Left renal cortex interstitium (tissue), 4 donors: ENCODE measurements around the gene INPP4A. TPM values are rescaled to one million over a fixed set of nuclear protein-coding genes. Genes with fewer than 3 reads are reported as not detected.
"Not testable (repeated sequence)": the region's sequence is repeated elsewhere in the genome, so short reads cannot be mapped to it uniquely, and the experiment has no call there.

ENCODE experiments used
- DNase-seq, 4 donors: peaks; one replicate each; pipeline ENCODE4 v3.0.0-alpha.2; 2013; ENCODE audit warnings: low read depth in 4 of 4, low spot score in 2 of 4, missing footprints in 1 of 4
- polyA plus RNA-seq, 4 donors: library from polyadenylated mRNA; unstranded; fragments of 120-200 nt; gene quantifications; one replicate each; pipeline ENCODE4 v1.2.1, GENCODE V29; 2013; ENCODE audit not compliant: insufficient read length in 4 of 4

INPP4A gene
- polyA plus RNA-seq, 4 donors = 17.4 to 27.6 (median 20.5) TPM

DNA sequence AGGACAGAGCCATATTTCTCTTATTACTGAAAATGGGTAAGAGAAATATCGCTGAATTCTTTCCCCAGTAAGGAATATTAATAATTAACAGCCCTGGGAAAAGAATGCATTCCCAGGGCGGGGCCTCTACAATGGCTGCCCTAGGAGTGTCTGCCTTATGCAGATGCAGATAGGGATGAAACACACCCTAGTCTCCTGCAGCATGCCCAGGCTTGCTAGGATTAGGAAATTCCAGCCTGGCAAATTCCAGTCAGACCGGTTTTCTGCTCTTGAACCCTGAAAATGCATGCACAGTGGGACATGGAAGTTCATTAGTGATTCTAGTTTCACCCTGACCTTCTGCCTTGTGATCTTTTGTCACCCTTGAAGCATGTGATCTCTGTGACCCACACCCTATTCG, 9.0 kb upstream of the INPP4A start:
- DNase-seq = not testable (repeated sequence)

DNA sequence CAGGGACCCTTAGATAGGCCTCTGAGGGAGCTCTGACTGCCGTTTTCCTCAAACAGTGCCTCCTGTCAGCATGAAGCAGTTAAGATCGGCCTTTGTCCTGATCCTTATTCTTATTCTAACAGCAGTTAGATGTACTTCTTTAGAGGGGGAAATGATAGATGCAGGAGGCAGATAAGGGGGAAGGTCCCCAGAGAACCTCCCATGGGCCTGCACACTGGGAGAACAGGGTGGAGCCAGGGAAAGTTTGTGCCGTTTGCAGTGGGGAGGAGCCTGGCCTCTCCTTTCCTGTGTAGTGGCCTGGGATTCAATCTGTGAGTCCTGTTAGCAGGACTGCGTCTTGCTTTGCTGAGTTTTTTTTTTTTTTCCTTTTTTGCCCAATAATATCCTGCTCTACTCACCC, 7.9 kb upstream of the INPP4A start:
- no peak for DNase-seq

DNA sequence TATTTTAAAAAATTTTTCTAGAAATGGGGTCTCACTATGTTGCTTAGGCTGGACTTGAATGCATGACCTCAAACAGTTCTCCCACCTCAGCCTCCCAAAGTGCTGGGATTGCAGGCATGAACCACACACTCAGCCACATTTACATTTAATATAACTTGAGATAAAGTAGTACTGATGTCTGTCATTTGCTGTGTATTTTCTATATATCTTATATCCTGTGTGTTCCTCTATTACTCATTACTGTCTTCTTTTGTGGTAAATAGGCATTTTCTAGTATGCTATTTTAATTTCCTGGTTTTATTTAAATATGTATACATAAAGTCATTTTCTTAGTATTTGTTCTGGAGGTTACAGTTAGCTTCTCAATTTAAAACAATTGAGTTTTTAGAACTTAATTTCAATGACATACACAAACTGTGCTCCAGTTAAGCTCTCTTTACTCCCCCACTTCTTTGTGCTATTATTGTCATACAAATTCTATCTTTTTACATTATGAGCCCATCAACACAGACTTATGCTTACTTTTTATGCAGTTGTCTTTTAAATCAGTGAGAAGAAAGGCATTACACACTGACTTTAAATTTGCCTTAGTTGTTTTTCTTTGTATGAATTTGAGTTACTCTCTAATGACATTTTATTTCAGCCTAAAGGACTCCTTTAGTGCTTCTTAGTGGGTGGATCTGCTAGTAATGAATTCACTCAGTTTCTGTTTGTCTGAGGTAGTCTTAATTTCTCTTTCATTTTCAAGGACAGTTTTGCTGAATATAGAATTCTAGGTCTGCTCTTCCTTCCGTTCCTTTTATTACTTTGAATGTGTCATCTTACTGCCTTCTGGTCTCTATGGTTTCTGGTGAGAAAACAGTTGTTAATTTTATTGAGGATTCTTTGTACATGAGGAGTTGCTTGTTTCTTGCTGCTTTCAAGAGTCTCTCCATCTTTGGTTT, 6.2 kb upstream of the INPP4A start:
- DNase-seq = no peak

DNA sequence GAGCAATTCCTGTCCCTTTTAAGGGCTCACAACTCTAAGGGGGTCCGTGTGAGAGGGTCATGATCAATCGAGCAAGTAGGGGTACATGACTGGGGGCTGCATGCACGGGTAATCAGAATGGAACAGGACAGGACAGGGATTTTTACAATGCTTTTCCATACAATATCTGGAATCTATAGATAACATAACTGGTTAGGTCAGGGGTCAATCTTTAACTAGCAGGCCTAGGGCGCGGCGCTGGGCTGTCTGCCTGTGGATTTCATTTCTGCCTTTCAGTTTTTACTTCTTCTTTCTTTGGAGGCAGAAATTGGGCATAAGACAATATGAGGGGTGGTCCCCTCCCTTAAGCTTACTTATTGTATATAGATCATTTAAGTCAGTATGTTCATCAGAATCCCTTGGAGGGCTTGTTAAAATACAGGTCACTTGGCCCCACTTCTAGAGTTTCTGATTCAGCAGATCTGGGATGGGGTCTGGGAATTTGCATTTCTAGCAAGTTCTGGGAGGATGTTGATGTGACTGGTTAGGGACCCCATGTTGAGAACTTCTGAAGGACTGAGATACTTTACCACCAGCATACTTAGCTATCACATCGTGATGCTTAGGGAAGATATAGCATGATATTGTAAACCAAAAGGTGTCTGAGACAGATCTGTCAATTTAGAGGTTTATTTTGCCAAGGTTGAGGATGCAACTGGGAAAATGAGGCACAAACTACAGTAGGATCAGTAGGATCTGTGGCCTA, 2.8 kb upstream of the INPP4A start:
- DNase-seq = no peak

DNA sequence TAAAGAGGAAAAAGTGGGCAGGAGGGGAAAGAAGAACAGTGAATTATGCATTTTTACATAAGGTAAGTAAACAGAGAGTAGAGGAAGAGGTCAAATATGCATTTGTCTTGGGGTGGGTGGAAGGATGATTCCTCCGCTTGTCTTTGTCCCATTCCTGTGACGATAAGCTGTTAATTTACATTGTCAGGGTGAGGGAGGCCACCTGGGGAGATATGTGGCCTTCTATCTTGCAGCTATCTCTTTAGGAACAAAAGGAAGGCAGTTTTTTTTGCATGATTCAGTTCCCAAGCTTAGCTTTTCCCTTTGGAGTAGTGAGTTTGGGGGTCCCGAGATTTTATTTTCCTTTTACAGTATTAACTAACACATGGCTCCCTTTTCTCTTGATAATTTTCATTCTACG, 2.2 kb upstream of the INPP4A start:
- no peak for DNase-seq

DNA sequence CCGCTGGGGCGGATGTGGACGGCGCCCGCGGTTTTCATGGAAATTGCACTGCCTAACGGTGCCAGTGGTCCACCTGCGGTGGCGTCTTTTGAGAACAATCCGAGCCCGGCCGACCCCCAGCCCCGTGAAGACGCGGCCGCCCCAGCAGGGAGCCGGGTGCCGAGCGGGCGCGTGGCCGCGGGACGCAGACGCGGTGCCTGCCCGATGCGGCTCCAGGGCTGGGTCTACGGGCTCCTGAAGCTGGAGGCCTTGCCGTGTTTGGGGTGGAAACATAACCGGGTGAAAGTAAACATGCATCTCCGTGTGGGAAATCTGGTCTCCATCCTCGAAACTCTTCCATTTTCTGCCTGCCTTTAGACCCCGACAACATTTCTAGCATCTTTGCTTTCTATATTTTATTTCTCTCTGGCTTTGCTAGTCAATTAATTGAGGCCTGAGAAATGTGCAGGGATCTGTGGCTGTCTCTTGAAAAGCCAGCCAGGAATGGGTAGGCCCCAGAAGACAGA, 572 bp downstream of the INPP4A start:
- DNase-seq = no peak

DNA sequence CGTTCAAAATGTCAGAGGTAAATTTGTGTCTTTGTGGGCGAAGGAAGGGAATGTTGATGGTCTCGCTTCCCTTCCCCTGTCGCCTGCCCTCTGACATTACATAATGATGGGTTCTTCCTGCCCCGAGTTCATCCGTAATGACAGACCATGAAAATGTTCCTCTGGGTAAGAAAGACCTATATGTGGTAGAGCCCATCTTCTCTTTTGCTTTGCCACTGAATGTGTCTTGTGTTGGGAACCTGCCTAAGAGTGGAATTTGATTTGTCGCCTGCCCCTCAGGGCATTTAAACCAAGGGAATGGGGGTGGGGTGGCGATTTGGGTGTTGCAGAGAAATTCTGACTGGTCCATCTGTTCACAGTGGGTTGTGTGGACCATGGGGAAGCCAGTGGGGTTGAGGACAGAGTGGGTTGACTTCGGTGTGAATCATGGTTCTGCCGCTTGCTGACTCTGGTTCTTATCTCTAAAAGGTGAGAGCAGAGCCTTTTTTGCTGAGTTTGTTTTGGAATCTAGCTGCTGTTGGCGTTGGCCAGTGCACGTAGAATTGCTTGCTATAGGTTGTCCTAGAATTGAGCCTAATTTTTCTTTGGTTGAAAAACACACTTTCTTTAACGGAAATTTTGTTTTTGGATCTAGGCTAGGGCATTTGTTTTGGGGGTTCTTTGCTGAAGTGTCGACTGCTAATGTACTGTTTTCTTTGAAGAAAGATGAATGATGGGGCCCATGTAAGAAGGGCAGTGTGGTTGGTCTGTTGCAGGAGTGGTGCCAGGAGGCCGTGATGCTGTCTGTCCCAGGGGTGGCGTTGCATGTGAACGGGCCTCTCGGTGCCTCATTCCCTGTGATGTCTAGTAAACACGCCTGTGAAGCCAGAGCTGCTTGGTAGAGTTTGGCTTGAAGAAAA, 1.3 kb downstream of the INPP4A start:
- DNase-seq = no peak

DNA sequence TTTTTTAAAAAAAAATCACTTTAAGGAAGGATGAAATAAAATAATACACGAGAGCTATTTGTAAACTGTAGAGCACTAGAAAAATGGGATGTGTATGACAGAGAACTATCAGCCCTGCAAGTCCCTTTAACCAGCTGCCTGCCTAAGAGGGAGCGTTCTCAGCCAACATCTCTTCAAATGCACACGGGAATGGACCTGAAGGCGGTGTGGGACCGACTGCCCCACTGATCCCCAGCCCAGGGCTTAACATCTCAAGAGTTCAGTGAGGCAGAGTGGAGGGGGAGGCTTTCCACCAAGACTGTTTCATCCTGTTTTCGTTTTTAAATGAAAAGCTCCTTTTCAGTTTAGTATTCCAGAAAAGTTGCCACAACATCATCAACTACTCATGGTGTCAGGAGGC, 2.2 kb downstream of the INPP4A start:
- DNase-seq = no peak

DNA sequence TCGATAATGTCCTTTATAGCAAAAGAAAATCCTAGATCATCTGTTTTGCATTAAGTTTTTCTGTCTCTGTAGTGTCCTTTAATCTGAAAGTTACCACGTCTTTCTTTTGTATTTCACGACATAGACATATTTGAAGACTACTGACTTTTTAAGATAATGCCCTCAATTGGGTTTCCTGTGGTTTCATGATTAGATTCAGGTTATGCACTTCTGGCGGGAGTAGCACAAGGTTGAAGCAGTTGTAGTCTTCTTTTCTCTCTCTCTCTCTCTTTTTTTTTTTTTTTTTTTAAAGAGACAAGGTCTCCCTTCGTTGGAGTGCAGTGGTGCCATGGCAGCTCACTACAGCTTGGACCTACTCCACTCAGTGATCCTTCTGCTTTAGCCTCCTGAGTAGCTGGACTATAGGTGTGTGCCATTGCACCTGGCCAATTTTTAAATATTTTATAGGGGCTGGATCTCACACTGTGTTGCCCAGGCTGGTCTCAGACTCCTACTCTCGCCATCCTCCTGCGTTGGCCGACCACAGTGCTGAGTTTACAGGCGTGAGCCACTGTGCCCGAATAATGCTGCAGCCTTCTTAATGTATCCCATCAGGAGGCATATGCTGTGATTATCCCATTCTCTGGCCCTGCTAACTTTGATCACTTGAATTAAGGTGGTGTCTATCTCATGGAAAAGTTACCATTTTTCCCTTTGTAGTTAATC, 3.9 kb downstream of the INPP4A start:
- no peak for DNase-seq

DNA sequence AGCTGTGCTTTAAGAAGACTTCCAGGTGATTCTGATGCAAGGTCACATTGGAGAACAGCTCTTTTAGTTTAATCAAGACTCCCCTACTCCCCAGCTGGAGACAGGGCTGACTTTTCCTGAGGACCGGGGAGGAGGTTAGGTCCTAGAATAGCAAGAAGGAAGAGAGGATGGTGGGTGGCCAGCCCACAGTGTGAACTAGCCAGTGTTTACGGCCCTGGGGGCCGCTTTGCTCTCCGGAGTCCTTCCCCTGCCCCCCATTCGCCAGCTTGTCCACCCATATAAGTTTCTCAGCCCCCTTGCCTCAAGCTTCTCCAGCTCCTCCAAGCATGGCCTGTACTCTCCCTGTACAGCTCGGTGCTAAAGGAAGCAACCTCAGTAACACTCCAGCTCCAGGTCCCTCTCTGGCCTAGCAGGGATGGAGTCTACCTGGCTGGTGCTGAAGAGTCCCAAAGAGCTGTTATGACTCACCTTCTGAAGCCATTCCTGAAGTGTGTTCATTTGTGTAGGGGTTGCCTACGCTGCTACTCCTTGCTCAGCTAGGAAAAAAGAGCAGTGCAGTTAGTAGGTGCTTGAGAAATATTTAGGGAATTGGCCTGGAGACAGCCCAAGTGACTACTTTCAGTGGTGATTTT, 7.9 kb downstream of the INPP4A start:
- DNase-seq = no peak

DNA sequence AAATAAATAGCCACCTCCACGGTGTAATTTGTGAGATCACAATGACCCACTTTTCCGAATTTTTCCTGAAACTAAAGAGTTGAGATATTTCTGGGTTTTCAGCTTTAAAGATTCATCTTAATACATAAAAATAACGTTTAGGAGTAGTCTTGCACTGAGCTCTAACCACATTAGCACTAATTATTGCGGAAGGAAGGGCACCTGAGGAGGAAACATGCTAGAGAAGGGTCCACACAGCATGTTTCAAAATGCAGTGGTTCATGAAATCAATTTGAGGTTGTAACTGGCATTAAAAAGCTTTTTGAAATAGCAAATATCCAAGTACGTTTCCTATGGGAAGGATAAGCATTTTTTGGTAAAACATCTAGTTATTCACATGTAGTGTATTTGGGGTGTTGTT, 8.4 kb downstream of the INPP4A start:
- no peak for DNase-seq

DNA sequence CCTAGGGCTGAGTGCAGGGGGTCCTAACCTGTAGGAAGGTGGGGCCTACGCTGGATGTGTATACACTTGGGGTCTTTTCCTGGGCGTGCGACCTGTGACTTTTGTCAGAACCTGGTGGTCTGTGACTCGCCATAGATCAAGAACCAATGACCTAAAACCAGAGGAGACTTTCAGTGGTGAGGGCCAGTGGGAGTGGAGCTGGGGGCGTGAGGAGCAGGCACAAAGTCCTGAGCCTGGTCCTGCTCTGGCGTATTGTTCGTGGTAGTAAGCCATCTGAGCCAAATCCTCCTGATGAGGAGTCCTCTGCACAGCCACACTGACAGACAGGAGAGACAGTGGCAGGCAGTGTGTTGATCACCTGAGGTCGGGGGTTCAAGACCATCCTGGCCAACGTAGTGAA, 8.9 kb downstream of the INPP4A start:
- DNase-seq = no peak

DNA sequence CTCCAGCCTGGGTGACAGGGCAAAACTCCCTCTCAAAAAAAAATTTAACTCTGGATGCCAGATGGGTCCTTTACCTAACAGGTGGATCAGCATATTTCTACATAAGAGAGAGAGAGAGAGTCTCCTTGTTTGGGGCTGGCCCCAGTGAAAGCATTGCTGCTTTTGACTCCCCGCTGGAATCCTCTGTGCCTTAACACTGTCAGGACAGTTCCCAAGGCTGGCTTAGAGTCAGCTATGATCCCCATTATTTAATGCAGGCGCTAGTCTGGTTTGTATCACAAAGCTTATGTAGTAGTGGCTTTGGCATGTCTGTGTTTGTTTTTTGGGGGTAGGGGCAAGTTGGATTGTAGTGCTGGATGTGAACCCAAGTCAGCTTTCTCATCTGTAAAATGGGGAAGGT, 9.4 kb downstream of the INPP4A start:
- no peak for DNase-seq

DNA sequence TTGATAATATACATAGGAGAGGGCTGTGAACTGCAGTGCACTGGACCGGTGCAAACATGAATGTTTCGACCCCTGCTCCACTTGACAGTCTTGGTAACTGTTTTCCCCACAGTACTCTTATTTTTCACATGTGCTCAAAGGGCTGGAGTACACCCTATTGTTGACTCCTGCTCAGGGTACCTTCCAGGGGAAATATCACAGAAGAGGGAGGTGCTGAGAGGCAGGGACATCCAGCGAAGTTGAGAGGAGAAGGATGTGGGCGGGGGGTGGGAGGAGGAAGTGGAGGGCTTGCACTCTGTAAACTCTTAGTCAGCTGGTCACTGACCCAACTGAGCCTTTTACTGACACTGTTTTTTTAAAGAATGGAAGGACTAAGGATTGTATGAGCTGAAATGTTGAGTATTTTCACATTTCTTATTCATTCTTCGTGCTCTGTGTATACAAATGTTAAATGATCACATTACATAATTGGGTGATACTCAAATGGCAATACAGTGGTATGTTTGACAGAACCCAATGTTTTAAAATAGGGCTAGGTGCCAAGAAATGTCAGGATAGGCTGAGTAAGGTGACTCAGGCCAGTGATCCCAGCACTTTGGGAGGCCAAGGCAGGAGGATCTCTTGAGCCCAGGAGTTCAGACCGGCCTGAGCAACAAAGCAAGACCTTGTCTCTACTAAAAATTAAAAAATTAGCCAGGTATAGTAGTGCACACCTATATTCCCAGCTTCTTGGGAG, 10.0 kb downstream of the INPP4A start:
- DNase-seq = no peak

DNA sequence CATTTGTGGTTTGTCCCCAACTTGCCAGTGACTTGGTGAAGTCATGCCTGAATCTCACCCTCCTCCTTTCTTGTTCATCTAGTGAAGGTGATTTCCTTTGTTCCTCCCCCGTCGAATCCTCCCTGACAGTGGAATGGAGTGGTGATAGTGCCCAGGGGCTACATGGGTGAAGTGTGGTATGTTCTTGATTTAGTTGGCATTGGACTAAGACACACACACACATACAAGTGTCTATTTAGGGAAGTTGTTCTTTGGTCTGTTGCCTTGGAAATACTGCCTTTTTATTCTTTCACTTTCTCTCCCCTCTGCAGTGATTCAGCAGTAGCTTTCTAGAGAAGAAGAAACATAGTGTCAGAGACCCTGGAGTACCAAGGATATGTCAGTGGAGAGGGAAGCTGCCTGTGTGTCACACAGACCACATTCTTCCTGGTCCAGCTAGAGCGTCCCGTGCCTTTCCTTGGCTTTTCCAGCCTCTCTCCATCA, 10.9 kb downstream of the INPP4A start:
- no peak for DNase-seq

DNA sequence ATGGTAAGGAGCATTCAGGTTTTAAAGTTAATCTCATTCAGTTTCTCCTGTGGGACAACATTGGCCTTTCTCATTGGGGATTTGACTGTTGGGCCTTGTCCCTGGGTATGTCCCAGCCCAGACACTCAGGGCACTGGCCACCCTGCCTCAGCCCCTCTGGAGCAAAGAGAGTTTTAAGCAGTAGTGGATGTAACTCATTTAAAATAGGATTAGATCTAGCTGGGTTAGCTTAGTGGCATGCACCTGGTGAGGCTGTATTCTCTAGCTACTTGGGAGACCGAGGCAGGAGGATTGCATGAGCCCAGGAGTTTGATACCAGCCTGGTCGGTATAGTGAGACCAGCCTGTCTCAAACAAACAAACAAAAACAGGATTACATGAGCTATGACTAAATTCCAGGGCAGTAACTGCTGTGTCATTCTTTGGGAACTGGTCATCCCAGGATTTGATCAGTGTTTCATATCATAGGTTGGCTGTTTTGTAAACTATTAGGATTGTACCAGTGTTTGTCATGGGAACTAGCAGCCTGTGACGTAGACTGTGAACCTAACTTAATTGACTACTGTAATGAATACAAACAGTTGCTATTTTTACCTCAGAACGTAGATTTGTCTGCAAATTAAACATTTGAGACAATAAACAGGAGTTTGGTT, 12.5 kb downstream of the INPP4A start:
- DNase-seq = no peak

DNA sequence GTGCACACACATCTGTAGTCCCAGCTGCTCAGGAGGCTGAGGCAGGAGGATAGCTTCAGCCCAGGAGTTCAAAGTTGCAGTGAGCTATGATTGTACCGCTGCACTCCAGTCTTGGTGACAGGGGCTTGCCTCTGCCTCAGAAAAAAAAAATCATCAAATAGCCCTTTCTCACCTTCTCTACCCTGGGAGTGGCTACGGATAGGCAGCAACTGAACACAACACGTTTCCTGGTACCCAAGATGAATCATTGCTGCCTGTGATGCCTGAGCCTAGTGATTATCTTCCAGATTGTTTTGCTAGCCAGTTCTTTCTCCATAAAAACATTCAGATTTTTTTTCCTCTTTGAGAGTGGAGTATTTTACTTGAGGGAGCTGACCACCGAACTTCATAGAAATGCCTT, 13.5 kb downstream of the INPP4A start:
- no peak for DNase-seq

DNA sequence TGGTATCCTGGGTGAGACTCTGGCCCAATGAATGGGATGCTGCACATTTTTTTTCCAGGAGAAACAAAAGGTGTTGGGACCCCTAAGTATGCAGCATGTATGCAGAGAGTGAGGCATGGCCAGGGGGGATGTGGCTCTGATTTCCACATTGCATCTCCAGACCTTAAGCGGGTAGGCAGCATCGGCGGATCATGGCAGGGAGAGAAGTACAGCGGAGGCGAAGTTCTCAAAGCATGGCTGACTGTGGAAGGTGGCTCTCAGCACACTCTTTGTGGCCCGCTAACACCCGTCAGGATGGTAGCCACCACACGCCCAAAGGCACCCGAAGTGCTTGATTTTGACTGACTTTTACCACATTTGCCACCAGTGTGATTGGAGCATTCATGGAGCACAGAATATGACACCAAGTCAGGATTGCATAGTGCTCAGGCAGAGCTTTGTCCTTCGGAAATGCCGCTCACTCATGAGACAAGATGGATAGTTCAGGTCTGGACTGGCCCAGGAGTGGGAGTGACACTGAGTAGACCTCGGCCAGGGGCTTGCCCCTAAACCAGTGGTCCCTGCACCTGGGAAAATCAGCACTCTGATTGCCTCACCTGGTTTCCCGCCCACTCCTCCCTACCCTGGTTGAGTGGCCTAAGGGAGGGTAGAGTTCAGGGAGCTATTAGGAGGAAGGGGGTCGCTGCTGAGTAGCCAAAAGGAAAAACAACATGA, 14.2 kb downstream of the INPP4A start:
- DNase-seq = no peak
